Mesendoderm (in vitro differentiated cells): ENCODE results near the gene F2RL3.

Experiments used
- DNase-seq: peaks from one replicate; pipeline ENCODE4 v3.0.0; 2013
- H2AK5ac ChIP-seq: 2 replicates; pipeline ENCODE4 v1.6.1; 2013; ENCODE audit warnings: low read length, inconsistent platforms
- H2BK120ac ChIP-seq: 2 replicates; pipeline ENCODE4 v1.6.1; 2013; ENCODE audit warnings: low read depth, mild to moderate bottlenecking, low read length, moderate library complexity, mixed read lengths
- H2BK15ac ChIP-seq: replicated peaks from 2 replicates; pipeline ENCODE4 v1.6.1; 2013; ENCODE audit warnings: low read depth, mild to moderate bottlenecking, moderate library complexity
- H2BK5ac ChIP-seq: 2 replicates; pipeline ENCODE4 v1.6.1; 2013; ENCODE audit warnings: low read length, inconsistent platforms
- H3K18ac ChIP-seq: 2 replicates; pipeline ENCODE4 v1.6.1; 2013; ENCODE audit warnings: mild to moderate bottlenecking, low read length, mixed read lengths
- H3K23ac ChIP-seq: one replicate; pipeline ENCODE4 v1.6.1; 2013; ENCODE audit warnings: low read length
- H3K27ac ChIP-seq: 2 replicates; pipeline ENCODE4 v1.5.1; 2013; ENCODE audit warnings: low read depth, mild to moderate bottlenecking, inconsistent platforms, low read length, moderate library complexity
- H3K27me3 ChIP-seq: 2 replicates; pipeline ENCODE4 v1.6.1; 2013; ENCODE audit warnings: low read length, control low read depth, mild to moderate bottlenecking, inconsistent platforms; ENCODE audit not compliant: insufficient read depth, poor library complexity
- H3K36me3 ChIP-seq: 2 replicates; pipeline ENCODE4 v1.6.1; 2013; ENCODE audit warnings: low read length, inconsistent platforms; ENCODE audit not compliant: control insufficient read depth, insufficient read depth
- H3K4ac ChIP-seq: one replicate; pipeline ENCODE4 v1.6.1; 2013; ENCODE audit warnings: low read depth, mild to moderate bottlenecking, low read length, moderate library complexity
- H3K4me1 ChIP-seq: 2 replicates; pipeline ENCODE4 v1.6.1; 2013; ENCODE audit warnings: low read depth, low read length, inconsistent platforms; ENCODE audit not compliant: control insufficient read depth
- H3K4me2 ChIP-seq: 2 replicates; pipeline ENCODE4 v1.6.1; 2013; ENCODE audit warnings: low read length
- H3K4me3 ChIP-seq: 2 replicates; pipeline ENCODE4 v1.5.1; 2013; ENCODE audit warnings: mild to moderate bottlenecking, low read length
- H3K56ac ChIP-seq: one replicate; pipeline ENCODE4 v1.6.1; 2013; ENCODE audit warnings: low read length
- H3K79me1 ChIP-seq: 2 replicates; pipeline ENCODE4 v1.6.1; 2013; ENCODE audit warnings: low read length, inconsistent platforms
- H3K79me2 ChIP-seq: 2 replicates; pipeline ENCODE4 v1.6.1; 2013; ENCODE audit warnings: mild to moderate bottlenecking, low read length; ENCODE audit not compliant: control insufficient read depth, insufficient read depth
- H3K9ac ChIP-seq: 2 replicates; pipeline ENCODE4 v1.6.1; 2013; ENCODE audit warnings: low read length, inconsistent platforms
- H4K5ac ChIP-seq: one replicate; pipeline ENCODE4 v1.6.1; 2013; ENCODE audit warnings: low read length
- H4K8ac ChIP-seq: one replicate; pipeline ENCODE4 v1.6.1; 2013; ENCODE audit warnings: low read depth, mild to moderate bottlenecking, control low read depth, low read length, moderate library complexity
- WGBS: extraction: QIAGEN DNeasy Blood & Tissue Kit; methylation state at CpG from one replicate; pipeline ENCODE4 v1.1.7; 2013; ENCODE audit warnings: low lambda C conversion rate, missing lambda C conversion rate; ENCODE audit not compliant: insufficient coverage; ENCODE audit errors: extremely low coverage; 5-methylcytosine and 5-hydroxymethylcytosine counted together

Gene F2RL3

GRCh38 chr19:16921766-16922591 lies 33.2 kb downstream of the F2RL3 start:
- no peaks in the 10 kb centered on the region for H3K79me1 ChIP-seq
- H3K56ac ChIP-seq = no peak overlapping the region
- no peak overlapping the region for H3K4me3 ChIP-seq
- H3K9ac ChIP-seq = no peak overlapping the region
- no peak overlapping the region for H2BK5ac ChIP-seq
- H2BK120ac ChIP-seq = no peak overlapping the region
- no peak overlapping the region for H4K5ac ChIP-seq
- no peak overlapping the region for H3K4ac ChIP-seq
- no peak overlapping the region for H3K27ac ChIP-seq
- no peak overlapping the region for H2BK15ac ChIP-seq
- no peaks in the 10 kb centered on the region for H3K4me1 ChIP-seq
- no peaks in the 10 kb centered on the region for H3K27me3 ChIP-seq
- no CpG with 5 or more reads among the region's 21 CpGs for WGBS
- no peak for DNase-seq
- no peak overlapping the region for H3K18ac ChIP-seq
- H3K36me3 ChIP-seq = no peaks in the 10 kb centered on the region
- H4K8ac ChIP-seq = no peak overlapping the region
- no peaks in the 10 kb centered on the region for H3K79me2 ChIP-seq
- H2AK5ac ChIP-seq = no peak overlapping the region
- H3K4me2 ChIP-seq = no peak overlapping the region
- no peak overlapping the region for H3K23ac ChIP-seq

- no peak overlapping the region for H3K4me2 ChIP-seq
- H3K4me1 ChIP-seq = no peaks in the 10 kb centered on the region
- H4K8ac ChIP-seq = no peak overlapping the region
- no peak overlapping the region for H2BK5ac ChIP-seq
- H3K4me3 ChIP-seq = no peak overlapping the region
- H4K5ac ChIP-seq = no peak overlapping the region
- no peak overlapping the region for H3K23ac ChIP-seq
- H3K18ac ChIP-seq = no peak overlapping the region
- no CpG with 5 or more reads among the region's 1 CpG for WGBS
- H3K79me2 ChIP-seq = no peaks in the 10 kb centered on the region
- H2BK120ac ChIP-seq = no peak overlapping the region
- H2AK5ac ChIP-seq = no peak overlapping the region
- H3K4ac ChIP-seq = no peak overlapping the region
- H3K79me1 ChIP-seq = no peaks in the 10 kb centered on the region
- no peak overlapping the region for H3K56ac ChIP-seq
- H3K27me3 ChIP-seq = no peaks in the 10 kb centered on the region
- H3K36me3 ChIP-seq = no peaks in the 10 kb centered on the region
- no peak overlapping the region for H2BK15ac ChIP-seq
- H3K27ac ChIP-seq = no peak overlapping the region
- no peak for DNase-seq
- H3K9ac ChIP-seq = no peak overlapping the region
Measured at GRCh38 chr19:16922592-16922934, 33.8 kb downstream of the F2RL3 start.

DNA sequence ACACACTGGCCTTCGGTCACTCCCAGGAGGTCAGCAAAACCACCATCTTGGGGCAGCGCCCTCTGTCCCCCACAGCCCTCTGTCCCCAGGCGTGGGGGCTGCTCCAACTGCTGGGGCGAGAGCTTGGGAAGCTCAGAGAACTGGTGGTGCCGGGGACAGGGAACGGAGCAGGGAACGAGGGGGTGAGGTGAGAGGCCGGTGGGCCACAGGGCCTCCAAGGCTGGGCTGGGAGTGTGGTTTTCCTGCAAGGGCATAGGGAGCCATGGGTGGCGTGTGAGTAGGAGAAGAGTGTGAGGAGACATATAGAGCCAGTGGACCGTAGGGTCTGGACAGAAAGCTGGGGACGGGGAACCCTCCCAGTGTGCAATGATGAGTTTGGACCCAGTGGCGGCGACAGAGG lies 34.1 kb downstream of the F2RL3 start:
- H4K5ac ChIP-seq = no peak overlapping the region
- no peak overlapping the region for H2BK5ac ChIP-seq
- H2BK120ac ChIP-seq = no peak overlapping the region
- H2AK5ac ChIP-seq = no peak overlapping the region
- no peaks in the 10 kb centered on the region for H3K79me1 ChIP-seq
- no peak overlapping the region for H3K18ac ChIP-seq
- WGBS = no CpG with 5 or more reads among the region's 13 CpGs
- no peak overlapping the region for H3K27ac ChIP-seq
- no peaks in the 10 kb centered on the region for H3K4me1 ChIP-seq
- no peak overlapping the region for H3K56ac ChIP-seq
- no peaks in the 10 kb centered on the region for H3K27me3 ChIP-seq
- no peak for DNase-seq
- H3K4me3 ChIP-seq = no peak overlapping the region
- no peaks in the 10 kb centered on the region for H3K79me2 ChIP-seq
- H2BK15ac ChIP-seq = no peak overlapping the region
- H3K4ac ChIP-seq = no peak overlapping the region
- H4K8ac ChIP-seq = no peak overlapping the region
- no peak overlapping the region for H3K23ac ChIP-seq
- H3K9ac ChIP-seq = no peak overlapping the region
- no peaks in the 10 kb centered on the region for H3K36me3 ChIP-seq
- H3K4me2 ChIP-seq = no peak overlapping the region

DNA sequence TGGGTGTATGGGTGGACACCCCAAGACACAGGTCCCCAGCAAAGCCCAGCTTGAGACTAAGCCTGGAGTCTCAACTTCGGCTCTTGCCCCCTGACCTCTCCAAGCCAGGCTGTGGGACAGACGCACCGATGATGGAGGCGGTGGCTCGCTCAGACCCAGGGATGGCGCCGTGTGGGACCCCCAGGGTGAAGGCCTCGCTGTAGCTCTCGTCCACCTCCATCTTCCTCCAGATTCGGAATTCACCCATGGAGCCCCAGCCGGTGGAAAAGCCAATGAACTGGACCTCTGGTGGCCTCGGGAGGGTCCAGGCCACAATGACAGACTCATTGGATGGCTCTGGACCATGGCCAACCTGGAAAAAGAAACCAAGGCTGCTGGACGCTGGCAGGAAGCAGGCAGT lies 39.1 kb downstream of the F2RL3 start:
- no peak overlapping the region for H2BK120ac ChIP-seq
- no peaks in the 10 kb centered on the region for H3K79me2 ChIP-seq
- no peak overlapping the region for H3K56ac ChIP-seq
- H3K4me3 ChIP-seq = no peak overlapping the region
- no peak overlapping the region for H2BK15ac ChIP-seq
- H4K5ac ChIP-seq = no peak overlapping the region
- no peak overlapping the region for H2AK5ac ChIP-seq
- H4K8ac ChIP-seq = no peak overlapping the region
- no peak overlapping the region for H3K9ac ChIP-seq
- H2BK5ac ChIP-seq = no peak overlapping the region
- no peak overlapping the region for H3K23ac ChIP-seq
- H3K4ac ChIP-seq = no peak overlapping the region
- no peak for DNase-seq
- H3K4me1 ChIP-seq = no peaks in the 10 kb centered on the region
- H3K36me3 ChIP-seq = no peaks in the 10 kb centered on the region
- no peak overlapping the region for H3K18ac ChIP-seq
- no peaks in the 10 kb centered on the region for H3K27me3 ChIP-seq
- H3K27ac ChIP-seq = no peak overlapping the region
- no peaks in the 10 kb centered on the region for H3K79me1 ChIP-seq
- no peak overlapping the region for H3K4me2 ChIP-seq
- no CpG with 5 or more reads among the region's 13 CpGs for WGBS

GRCh38 chr19:16928351-16928750 lies 39.6 kb downstream of the F2RL3 start:
- H2BK120ac ChIP-seq = no peak overlapping the region
- H3K23ac ChIP-seq = no peak overlapping the region
- no peaks in the 10 kb centered on the region for H3K4me1 ChIP-seq
- H3K56ac ChIP-seq = no peak overlapping the region
- DNase-seq = no peak
- H3K18ac ChIP-seq = no peak overlapping the region
- no peak overlapping the region for H3K4me3 ChIP-seq
- H4K8ac ChIP-seq = no peak overlapping the region
- H2AK5ac ChIP-seq = no peak overlapping the region
- no peaks in the 10 kb centered on the region for H3K79me1 ChIP-seq
- H2BK15ac ChIP-seq = no peak overlapping the region
- no peaks in the 10 kb centered on the region for H3K27me3 ChIP-seq
- H3K27ac ChIP-seq = no peak overlapping the region
- no peak overlapping the region for H3K9ac ChIP-seq
- H3K4ac ChIP-seq = no peak overlapping the region
- H3K36me3 ChIP-seq = no peaks in the 10 kb centered on the region
- H3K4me2 ChIP-seq = no peak overlapping the region
- no peak overlapping the region for H2BK5ac ChIP-seq
- no peak overlapping the region for H4K5ac ChIP-seq
- H3K79me2 ChIP-seq = no peaks in the 10 kb centered on the region
- WGBS = no CpG with 5 or more reads among the region's 2 CpGs

DNA sequence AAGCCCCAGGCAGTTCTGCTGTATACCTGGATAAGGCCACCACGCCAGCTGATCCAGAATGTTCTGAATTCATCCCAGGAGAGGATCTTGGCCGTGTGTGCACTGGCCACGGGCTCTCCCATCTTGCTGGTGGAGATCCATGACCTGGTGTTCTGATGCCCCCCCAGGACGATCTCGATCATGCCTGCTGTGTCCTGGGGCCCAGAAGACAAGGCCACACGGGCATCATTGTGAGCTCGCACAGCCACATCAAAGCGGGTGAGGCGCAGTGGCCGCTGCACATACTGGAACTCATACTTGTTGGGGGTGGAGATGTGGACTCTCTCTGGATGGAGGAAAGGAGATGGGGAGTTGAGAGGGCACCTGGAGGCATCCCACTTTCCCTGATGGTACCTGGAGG lies 40.1 kb downstream of the F2RL3 start:
- H3K9ac ChIP-seq = no peak overlapping the region
- H3K56ac ChIP-seq = no peak overlapping the region
- H3K18ac ChIP-seq = no peak overlapping the region
- no peak overlapping the region for H2BK5ac ChIP-seq
- H3K23ac ChIP-seq = no peak overlapping the region
- WGBS = no CpG with 5 or more reads among the region's 10 CpGs
- no peak overlapping the region for H3K4ac ChIP-seq
- no peaks in the 10 kb centered on the region for H3K4me1 ChIP-seq
- H4K8ac ChIP-seq = no peak overlapping the region
- no peak overlapping the region for H4K5ac ChIP-seq
- no peaks in the 10 kb centered on the region for H3K36me3 ChIP-seq
- H3K4me3 ChIP-seq = no peak overlapping the region
- no peaks in the 10 kb centered on the region for H3K79me1 ChIP-seq
- H2AK5ac ChIP-seq = no peak overlapping the region
- H3K27ac ChIP-seq = no peak overlapping the region
- H2BK15ac ChIP-seq = no peak overlapping the region
- no peak overlapping the region for H2BK120ac ChIP-seq
- H3K27me3 ChIP-seq = no peaks in the 10 kb centered on the region
- no peaks in the 10 kb centered on the region for H3K79me2 ChIP-seq
- DNase-seq = no peak
- no peak overlapping the region for H3K4me2 ChIP-seq
